ENCODE data around the gene RND3. TPM values are rescaled to one million over a fixed set of nuclear protein-coding genes. Genes with fewer than 3 reads are reported as not detected.

Gene RND3, protein sequence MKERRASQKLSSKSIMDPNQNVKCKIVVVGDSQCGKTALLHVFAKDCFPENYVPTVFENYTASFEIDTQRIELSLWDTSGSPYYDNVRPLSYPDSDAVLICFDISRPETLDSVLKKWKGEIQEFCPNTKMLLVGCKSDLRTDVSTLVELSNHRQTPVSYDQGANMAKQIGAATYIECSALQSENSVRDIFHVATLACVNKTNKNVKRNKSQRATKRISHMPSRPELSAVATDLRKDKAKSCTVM
- polyA plus RNA-seq, result 10 to 100 TPM in 2 of 3 donors, 1 to 10 TPM in 1; 4.2 to 65.0 (median 56.5) TPM

DNA sequence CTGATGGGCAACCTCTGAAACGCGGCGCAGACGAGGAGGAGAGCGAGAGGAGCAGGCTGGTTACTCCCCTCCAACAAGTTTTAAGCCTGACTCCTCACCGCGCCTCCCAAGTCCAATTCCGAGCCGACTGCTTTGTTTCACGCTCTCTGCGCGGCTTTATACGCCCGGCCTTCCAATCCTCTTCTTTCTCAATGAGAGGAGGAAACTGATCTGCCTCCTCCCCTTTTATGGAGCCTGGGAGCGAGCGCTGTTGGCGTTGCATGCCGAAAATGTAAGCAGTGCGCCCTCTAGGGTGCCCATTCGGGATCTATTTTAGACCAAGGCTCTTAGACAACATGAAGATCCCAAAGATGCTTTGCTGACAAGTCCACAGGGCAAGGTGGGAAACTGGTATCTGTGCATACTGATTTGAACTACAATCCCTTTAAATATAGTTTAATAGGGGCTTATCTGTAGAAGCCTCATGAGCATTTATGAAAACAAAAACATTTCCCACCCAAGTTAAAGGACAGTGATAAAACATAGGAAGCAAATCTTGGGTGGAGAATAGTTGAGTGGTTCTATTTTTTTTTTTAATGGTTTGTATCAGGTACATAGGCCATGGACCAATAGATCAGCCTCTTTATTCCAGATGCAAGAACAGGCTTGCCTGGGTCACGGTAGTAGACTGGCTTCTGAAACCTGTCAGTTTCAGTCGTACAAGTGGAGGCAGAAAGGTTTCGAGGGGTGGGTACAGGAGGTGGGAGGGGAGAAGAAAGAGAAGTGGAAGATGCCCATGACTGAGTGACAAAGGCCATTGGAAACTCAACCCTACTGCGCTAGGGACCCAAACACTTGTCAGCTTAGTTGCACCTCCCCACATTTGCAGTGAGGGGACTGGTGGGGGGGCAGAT, at the start of gene RND3:
TSS of gene RND3 (minus strand) at position 131 of the 893 bp plus-strand sequence. CDS start 250 bp downstream, outside the sequence.
- WGBS, 3 donors, result 11 to 15% (median 12%) methylated on average over 24 of the region's 24 CpGs
- peak within 1 kb of the TSS; percentile 70 for H3K27ac ChIP-seq (ENCODE audit: low read depth, low read length)

DNA sequence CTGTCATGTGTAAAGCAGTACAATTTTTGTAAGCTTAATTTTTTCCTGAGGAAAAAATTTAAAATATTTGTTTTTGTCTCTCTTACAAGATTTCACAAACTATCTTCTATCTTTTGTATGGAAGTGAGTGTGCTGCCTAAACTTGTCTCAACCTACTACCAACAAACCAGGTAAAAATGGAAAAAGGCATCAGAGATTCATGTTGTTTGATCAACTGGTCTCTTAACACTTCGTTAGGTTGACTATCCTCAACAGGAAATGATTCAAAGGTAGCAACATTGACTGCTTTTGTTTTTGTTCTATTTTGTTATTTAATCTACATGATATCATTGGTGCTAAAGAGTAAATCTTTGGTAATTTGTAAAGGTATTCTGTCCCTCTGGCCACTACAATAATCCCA, 47.7 kb upstream of the RND3 start:
- H3K27ac ChIP-seq (ENCODE audit: low read depth, low read length), result no peak overlapping the region
- WGBS, 3 donors, result 71 to 80% (median 72%) methylated on average over 1 of the region's 1 CpG

DNA sequence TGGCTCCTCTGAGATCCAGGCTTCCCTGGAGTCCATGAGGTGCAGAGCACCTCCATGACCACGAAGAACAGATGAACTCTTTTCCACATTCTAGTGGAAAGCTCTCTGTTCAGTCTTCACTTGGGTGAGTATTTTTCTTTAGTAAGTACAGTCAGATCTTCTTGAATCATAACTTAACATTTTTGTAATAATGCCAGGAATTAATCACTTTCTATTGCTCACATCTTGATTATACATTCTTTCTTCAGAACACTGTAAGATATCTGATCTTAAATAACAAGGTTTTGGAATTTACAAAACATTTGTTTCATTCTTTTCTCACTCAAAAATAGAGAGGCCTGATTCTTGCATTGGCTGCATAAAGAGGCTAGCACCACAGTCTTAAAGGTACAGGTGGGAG, 45.4 kb upstream of the RND3 start:
- WGBS, 3 donors, result 74 to 80% (median 74%) methylated on average over 1 of the region's 1 CpG
- H3K27ac ChIP-seq (ENCODE audit: low read depth, low read length), result no peak overlapping the region

DNA sequence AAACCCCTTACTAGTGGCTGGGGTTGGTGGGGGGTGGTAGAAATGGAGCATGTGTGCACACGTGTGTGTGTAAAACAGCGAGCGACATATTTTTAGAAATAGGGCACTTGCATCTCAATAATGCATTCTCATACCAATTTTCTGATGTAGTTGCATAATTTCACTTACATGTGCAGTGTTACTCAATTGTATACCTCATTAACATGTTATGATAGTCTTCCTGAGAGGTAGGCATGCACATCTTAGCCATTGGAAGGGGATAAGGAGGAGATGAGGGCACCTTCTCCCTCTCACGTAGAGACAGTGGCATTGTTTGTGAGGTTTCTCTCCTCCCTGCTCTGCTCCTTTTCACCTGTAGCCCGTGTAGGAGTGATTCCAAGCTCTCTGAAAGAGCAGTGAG, 44.6 kb upstream of the RND3 start:
- 74 to 89% (median 88%) methylated on average over 5 of the region's 5 CpGs for WGBS, 3 donors
- no peak overlapping the region for H3K27ac ChIP-seq (ENCODE audit: low read depth, low read length)

DNA sequence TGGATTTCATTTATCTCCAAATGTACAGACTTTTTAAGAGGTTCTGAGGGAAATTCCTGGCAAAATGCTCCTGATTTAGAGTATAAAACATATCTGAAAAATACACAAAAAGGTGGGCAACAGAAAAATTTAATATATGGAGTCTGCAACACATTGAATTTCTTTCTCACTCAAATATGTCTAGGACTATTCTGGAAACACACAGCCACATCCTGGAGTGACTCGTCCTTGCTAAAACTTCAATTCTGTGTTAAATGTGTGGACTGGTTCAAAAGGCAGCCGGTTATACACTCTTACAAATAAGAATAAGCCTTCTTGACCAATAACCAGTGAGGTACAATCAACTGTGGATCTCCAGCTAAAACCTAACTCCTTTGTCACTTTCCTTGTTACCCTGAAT, 44.1 kb upstream of the RND3 start:
- H3K27ac ChIP-seq (ENCODE audit: low read depth, low read length), result no peak overlapping the region
- WGBS, 3 donors, result 79 to 87% (median 86%) methylated on average over 2 of the region's 2 CpGs

DNA sequence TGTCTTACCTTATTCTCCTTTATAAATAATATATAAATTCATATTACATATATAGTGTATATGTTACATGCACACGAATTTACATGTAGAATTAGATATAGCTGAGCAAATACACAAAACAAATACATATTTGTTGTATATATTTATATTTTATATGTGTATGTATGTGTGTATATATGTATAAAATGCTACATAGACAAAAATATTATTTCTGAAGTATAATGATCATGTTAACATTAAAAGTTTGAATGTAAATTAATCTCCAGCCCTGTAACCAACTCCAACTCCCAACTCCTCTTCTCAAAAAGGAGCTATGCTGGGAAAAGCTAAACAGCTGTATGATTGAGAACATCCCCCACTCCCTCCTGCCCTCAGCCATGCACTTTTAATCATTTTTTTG, 42.7 kb upstream of the RND3 start:
- 68 to 83% (median 72%) methylated on average over 1 of the region's 1 CpG for WGBS, 3 donors
- no peak overlapping the region for H3K27ac ChIP-seq (ENCODE audit: low read depth, low read length)

DNA sequence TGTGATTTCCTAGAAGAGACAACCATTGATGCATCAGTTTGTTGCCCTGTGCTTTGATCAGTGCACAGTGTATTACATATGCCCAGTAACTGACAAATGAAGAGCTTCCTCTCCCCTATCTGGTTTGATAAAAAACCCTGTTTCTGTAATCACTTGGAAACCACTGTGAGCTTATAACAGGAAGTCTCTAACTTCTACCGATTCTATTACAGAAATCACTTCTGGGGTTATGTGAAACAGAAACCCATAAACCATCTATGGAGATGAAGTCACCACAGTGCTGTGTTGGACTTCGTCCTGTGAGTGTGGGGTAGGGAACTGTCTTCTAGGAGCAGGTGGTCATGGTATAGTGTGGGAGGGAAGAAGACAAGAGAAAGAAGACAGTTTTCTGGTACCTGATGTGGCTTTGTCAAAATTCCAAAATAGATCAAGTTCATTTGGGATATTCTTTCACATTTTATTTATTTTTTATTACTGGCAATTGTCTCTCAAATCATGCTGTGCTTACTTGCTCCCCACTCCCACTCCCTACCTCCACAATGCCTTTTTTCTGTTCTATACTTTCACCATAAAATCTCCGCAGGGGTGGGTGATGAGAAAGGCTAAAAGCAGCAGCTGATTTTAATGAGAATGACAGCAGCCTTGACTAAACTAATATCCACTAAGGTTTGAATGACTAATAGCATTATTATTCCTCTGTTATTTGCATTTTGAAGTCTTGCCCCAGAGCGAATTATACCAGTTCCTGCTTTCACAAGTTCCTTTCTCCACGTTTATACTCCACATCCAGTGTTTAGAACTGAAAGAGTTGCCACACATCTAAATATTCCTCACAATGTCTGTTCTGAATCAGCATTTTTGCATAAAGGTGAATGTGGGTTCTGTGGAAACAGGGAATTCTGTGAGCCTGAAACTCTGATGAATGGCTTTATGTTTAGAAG, 41.7 kb upstream of the RND3 start:
- no peak overlapping the region for H3K27ac ChIP-seq (ENCODE audit: low read depth, low read length)
- 50 to 55% (median 51%) methylated on average over 5 of the region's 5 CpGs for WGBS, 3 donors

DNA sequence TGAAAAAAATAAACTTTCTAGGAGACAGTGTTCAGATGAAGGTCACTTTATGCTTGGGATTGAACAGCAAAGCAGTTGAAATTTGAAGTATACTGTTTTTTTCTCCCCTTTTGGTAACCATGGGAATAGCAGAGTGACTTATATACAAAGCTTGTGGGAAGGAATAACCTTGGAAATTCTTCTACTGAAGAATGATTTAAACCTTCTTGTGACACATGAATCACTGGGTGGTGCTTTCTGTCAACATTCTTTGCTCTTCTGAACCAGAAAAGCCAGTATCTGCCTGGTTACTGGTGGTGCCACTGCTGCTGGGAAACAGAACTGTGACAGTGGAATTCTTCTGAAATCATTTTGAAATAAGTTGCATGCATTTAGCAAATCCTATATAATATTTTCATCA, 39.4 kb upstream of the RND3 start:
- no peak overlapping the region for H3K27ac ChIP-seq (ENCODE audit: low read depth, low read length)

DNA sequence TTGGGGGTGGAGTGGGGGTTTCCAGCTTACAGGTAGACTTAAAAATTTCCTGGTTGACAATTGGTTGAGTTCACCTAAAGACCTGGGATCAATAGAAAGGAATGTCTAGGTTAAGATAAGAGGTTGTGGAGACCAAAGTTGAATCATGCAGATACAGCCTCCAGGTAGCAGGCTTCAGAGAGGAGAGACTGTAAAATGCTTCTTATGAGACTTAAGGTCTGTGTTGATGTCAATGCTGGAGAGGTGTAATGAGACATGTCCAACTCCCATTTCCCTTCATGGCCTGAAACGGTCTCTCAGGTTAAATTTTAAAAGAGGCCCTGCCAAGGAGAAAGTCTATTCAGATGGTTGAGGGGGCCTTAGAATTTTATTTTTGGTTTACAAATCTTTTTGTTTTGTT, 38.5 kb upstream of the RND3 start:
- H3K27ac ChIP-seq (ENCODE audit: low read depth, low read length), result no peak overlapping the region
- 57 to 97% (median 82%) methylated on average over 1 of the region's 1 CpG for WGBS, 3 donors

DNA sequence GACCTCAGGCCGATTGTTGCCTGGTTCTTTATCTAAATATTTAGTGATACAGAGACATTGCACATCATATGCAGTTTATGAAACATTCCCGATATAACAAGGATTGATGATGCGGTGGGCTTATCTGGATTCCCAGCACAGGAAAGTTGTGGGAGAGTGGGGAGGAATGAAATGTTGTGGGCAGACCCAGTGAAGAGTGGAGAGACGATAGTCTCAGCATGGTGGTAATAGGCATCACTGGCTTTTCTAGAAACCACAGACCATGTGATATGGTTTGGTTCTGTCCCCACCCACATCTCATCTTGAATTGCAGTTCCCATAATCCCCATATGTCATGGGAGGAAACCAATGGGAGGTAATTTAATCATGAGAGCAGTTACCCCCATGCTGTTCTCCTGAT, 34.8 kb upstream of the RND3 start:
- no peak overlapping the region for H3K27ac ChIP-seq (ENCODE audit: low read depth, low read length)
- WGBS, 3 donors, result 87 to 98% (median 91%) methylated on average over 4 of the region's 4 CpGs

DNA sequence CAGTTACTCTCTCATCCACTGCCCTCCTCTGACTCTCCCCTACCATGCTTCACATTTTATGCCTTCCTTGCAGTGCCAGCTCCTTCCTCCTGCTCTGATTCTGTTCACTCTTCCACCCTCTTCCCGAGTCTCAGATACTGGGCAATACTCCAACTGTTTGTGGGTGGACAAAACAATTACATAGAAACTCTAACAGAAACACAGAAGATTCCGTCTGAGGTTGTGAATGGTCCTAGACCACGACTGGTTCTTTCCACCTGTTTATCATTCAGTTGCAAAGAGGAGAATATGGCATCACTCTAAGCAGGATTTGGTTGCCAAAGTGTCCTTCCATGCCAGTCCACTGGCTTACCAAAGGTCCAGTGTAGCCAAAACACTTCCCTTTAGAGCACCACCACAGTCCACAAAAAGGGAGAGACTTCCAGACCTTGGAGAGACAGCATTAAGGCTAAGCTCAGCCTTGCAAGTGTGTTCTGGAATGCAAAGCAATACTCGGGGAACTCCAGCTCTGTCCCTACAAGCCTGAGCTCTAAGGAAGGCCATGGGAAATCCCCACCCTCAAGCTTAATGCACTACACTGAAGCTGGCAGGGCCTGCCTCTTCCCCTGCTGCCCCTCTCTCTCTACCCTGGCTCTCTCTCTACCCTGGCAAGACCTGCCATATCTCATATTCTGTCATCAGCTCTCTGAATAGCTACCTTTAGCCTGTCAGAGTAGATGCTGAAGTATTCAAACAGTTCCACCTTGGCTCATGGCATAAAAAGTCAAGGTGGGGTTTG, 33.6 kb upstream of the RND3 start:
- WGBS, 3 donors, result 51 to 54% (median 52%) methylated on average over 4 of the region's 4 CpGs
- H3K27ac ChIP-seq (ENCODE audit: low read depth, low read length), result no peak overlapping the region

DNA sequence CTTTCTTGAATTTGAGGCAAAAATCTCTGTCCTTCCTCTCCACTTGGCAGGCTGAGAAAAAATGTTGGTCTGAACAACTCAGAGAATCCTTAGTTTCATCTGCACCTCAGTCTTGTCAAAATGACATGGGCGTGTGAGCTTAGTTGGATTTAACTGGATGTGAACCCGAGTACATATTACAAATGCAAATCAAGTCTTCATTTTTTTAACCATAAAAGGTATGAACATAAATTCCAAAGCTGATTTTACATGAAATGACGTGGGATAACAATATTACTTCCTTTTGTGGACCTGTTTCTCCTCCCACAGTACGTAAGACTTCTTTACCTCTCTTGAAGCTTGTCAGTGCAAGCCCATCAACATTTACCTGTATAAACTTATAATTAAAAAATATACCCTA, 32.6 kb upstream of the RND3 start:
- 67 to 80% (median 79%) methylated on average over 4 of the region's 4 CpGs for WGBS, 3 donors

DNA sequence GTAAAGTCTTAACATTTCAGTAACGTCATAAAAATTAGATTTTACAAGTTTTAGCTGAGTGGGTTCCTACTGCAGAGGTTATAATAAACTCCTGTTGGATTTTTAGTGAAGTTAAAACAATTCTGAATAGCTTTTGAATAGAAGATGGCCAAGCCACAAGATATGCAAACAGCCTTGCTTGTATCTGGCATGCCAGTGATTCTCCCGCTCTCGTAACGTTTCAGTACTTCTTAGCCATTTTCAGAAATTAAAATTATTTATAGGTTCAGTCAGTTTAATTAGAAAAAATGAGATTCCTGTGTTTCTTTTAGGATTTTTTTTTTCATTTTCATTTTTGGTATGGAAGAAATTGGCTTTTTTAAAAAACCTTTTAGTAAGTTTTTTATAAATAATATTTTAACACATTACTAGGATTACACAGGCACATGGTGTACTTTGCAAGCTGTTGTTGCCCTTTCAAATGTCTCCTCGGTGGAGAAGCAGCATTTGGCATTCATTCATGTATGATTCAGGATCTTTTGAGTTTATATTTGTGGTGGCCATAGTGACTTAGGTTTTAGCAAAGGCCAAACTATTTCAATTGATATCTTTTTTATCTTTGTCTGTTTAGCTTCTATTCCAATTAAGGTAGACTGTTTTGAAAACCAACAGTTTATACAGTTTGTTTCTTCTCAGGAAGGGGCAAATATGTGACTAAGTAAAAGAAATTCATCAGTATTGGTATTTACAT, 30.6 kb upstream of the RND3 start:
- no peak overlapping the region for H3K27ac ChIP-seq (ENCODE audit: low read depth, low read length)
- 67 to 78% (median 76%) methylated on average over 5 of the region's 5 CpGs for WGBS, 3 donors

More for the DNA sequence above, 32.6 kb upstream of the RND3 start:
- H3K27ac ChIP-seq (ENCODE audit: low read depth, low read length), result no peak overlapping the region

DNA sequence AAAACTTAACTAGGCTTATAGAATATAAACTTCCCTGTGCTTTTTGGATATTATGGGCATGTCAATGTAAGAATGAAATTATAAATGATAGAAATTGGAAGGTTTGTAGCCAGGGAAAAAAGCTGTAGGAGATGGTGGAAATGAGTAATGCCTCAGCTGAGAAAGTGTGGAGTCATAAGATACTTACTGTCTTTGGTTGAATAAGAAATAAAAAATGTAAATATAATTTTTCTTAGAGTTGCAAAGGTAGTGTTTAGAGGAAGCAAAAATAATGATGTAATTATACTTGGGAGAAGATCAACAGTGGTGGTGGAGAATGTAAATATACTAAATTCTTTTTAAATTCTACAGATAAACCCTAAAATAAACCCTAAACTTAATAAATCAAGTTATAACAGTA, 26.2 kb upstream of the RND3 start:
- no peak overlapping the region for H3K27ac ChIP-seq (ENCODE audit: low read depth, low read length)

DNA sequence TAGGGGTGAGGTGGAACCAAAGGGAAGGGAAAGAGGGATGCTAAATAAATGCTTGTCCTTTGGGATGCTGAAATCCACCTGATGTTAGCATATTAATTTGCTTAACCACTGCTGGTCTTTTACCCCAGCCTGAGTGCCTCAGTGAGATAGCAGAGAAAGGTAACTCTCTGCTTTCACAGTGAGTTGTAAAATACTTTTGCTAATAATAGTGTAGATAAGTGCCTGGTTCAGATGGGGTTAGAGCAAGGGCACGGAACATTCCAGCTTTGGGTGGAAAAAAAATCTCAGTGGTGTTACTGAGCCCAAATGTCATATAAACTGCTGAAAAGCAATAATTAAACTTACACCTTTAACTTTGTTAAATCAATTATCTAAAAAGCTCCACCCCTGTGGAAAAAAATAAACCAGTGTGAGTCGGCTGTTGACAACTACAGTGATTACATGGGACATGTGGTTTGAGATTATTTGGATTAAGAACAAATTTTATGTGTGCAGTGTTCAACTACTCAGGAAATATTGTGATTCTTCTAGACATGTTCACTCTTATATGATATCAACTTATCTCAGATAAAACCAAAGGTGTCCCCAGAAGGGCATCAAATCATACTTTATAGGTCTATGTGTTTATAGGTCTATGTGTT, 21.1 kb upstream of the RND3 start:
- 42 to 68% (median 62%) methylated on average over 2 of the region's 2 CpGs for WGBS, 3 donors
- no peak overlapping the region for H3K27ac ChIP-seq (ENCODE audit: low read depth, low read length)

DNA sequence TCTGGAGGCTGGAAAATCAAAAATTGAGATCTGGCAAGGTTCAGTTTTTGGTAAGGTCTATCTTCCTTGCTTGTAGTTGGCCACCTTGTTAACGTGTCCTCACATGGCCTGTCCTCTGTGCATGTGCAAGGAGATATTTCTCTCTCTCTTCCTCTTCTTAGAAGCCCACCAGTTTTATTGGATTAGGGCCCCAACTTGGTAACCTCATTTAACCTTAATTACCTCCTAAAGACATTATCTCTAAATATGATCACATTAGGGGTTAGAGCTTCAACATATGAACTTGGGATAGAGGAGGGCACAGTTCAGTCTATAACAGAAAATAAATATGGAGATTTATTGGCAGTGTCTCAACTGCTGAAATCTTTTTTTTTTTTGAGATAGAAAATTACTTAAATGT, 19.6 kb upstream of the RND3 start:
- H3K27ac ChIP-seq (ENCODE audit: low read depth, low read length), result no peak overlapping the region
- 57 to 70% (median 70%) methylated on average over 1 of the region's 1 CpG for WGBS, 3 donors

DNA sequence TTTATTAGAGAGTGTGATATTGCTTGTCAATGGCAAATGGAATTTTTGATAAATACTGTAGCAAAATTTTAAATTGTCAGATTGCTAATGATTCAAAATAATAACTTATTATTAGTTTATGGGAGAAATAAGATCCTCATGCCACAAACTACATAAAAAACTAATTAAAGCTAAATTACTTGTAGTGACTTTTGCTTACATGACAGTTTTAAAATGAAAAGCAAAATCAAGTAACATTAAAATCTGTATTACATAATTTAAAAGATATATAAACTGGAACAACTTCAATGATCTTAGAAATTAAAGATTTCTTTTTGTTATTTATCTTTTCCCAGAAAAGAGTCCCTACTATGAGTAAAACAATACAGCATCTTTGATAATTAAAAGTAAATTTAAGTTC, 17.7 kb upstream of the RND3 start:
- no peak overlapping the region for H3K27ac ChIP-seq (ENCODE audit: low read depth, low read length)
